H1 (cell line): ENCODE results near the gene SLIT3. TPM values are rescaled to one million over a fixed set of nuclear protein-coding genes. Genes with fewer than 3 reads are reported as not detected.

Experiments
- polyA plus RNA-seq, 7 experiments: library from polyadenylated mRNA; depleted of rRNA in 3 of 7; stranded (reverse) in 5 of 7; unstranded in 2 of 7; fragments of >200 nt in 5 of 7; fragments of 200-250 nt in 2 of 7; gene quantifications; 1 replicate in 5 of 7; 2 replicates in 1 of 7; 4 replicates in 1 of 7; pipeline versions ENCODE4 v1.2.1 to v1.2.3, GENCODE V29; 2011 to 2013; ENCODE audit warnings: missing spikeins in 2 of 7, mixed read lengths in 2 of 7
- total RNA-seq: library from RNA; stranded (reverse); fragmentation: NEBNext Ultra II Directional; extraction: Animal tissue kit (Norgen Biotek cat#: 25700); gene quantifications from 2 replicates; pipeline ENCODE4 v1.2.1, GENCODE V29; 2021
- TF ChIP-seq, protein P1 (sequence below): IDR thresholded peaks from 2 replicates; pipeline ENCODE4 v1.6.1; 2011; ENCODE audit warnings: low read depth, mild to moderate bottlenecking, low read length; ENCODE audit not compliant: insufficient read depth

The SLIT3 gene
- total and polyA plus RNA-seq, 2 of the 8 experiments (the other 6 are each of a cell fraction or from before 2014, with no cell fraction given) = 1.1 to 1.2 TPM

DNA sequence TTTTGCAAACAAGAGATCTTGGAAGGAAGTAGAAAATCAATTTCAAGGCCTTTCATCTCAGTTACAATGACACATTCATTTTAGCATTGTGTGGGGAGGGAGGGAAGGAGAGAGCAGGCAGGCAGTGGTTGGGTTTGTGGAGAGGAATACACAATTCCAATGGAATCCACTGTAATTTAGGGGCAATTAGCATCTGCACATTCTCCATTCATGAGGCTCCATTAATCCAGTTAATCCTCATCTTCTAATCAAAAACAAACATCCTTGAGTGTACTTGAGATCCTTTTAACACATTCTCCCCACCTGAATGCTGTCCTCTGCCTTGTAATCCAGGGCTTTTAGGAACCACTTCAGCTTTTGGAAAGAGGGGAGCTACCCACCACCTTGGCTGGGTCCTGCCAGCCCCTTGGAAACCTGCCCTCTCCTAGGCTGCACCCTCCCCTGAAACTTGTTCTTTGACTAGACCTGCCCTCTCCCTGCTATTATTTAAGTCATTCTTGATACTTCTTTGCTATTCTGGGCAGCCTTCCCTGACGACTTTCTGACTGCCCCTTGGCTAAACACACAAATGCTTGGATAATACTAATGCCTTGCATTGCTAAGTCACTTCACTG, 271.2 kb downstream of the SLIT3 start (continued):
- TF ChIP-seq, protein P1, sequence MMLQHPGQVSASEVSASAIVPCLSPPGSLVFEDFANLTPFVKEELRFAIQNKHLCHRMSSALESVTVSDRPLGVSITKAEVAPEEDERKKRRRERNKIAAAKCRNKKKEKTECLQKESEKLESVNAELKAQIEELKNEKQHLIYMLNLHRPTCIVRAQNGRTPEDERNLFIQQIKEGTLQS = no peak
